Heart left ventricle (tissue), 13 donors: ENCODE measurements around the gene LHFPL3.

Experiments used
- CTCF ChIP-seq, 12 donors: fragments of 200-600 bp; sonication (generic) in 4 of 12; IDR thresholded peaks; one replicate each; pipeline versions ENCODE4 v1.5.0 to v1.8.0; 2018 to 2022; ENCODE audit warnings: antibody characterized with exemption in 12 of 12, mild to moderate bottlenecking in 5 of 12
- POLR2A ChIP-seq, 2 donors: fragments of 450-650 bp; IDR thresholded peaks; one replicate each; pipeline ENCODE4 v1.6.1; 2017; ENCODE audit warnings: antibody characterized with exemption in 2 of 2, mild to moderate bottlenecking in 2 of 2, moderate library complexity in 2 of 2
- donor health status: ischemic (EF 13 %, LVEDD 7.1; RV severe dilation, severe dysfunction).
- donor health status: DM: no; HTN: yes; CAD: no.
- donor health status: DM: no; HTN: no; CAD: no.
- donor health status: ischemic (EF 25% LVEDD 6.9; RV normal size, moderate dysfunction).
- donor health status: ischemic (EF 25% LVEDD 5.7; RV mildly dilated, moderate dysfunction).
- donor health status: ischemic (EF 35%, LVEDD 5.7; RV mildly dilated, moderate dysfunction).
- donor health status: nonischemic (EF 11% LVEDD 7.7; RV severe dilation, severe dysfunction).
- donor health status: DM: yes; HTN: yes; CAD: no.
- donor health status: PGD.
- donor health status: ischemic (EF 29% LVEDD 5.4; RV normal size, mild dysfunction).
- donor health status: nonischemic (EF 23%, LVEDD 6.1; RV moderate dilation, normal function).

- TF ChIP-seq CTCF (IDR thresholded peaks at IDR 0.05), result no peak
- no peak for TF ChIP-seq POLR2A (IDR thresholded peaks at IDR 0.05)
Measured at GRCh38 chr7:104367926-104368325, 39.5 kb downstream of the LHFPL3 start.
